Stimulated activated CD8-positive, alpha-beta memory T cell treated with anti-CD3 and anti-CD28 coated beads, Interleukin-7, amount 100 ng/mL, for 4 hours (primary cell): ENCODE data around the gene IQCK.
A peak's percentile ranks its signal among the peaks of the same experiment; 100 is the strongest.

Experiments
- DNase-seq, 2 donors: peaks; one replicate each; pipeline ENCODE4 v3.0.0-alpha.2; 2020; ENCODE audit warnings: low read depth in 2 of 2

IQCK gene

GRCh38 chr16:19804538-19805323 is 86.7 kb downstream of the IQCK start:
- DNase-seq: peak in 1 of 2 donors; percentile 0

- DNase-seq: no peak
These were observed 87.5 kb downstream of the IQCK start for GRCh38 chr16:19805459-19806162.

GRCh38 chr16:19808061-19808641 is 90.1 kb downstream of the IQCK start:
- DNase-seq: no peak

GRCh38 chr16:19809121-19809635 is 91.1 kb downstream of the IQCK start:
- DNase-seq: no peak

- no peak for DNase-seq
These were observed 91.6 kb downstream of the IQCK start for GRCh38 chr16:19809693-19810092.

GRCh38 chr16:19810817-19811731 is 93.0 kb downstream of the IQCK start:
- DNase-seq: no peak

- DNase-seq: no peak
These were observed 94.9 kb downstream of the IQCK start for GRCh38 chr16:19812986-19813385.

- no peak for DNase-seq
These were observed 97.3 kb downstream of the IQCK start for GRCh38 chr16:19815418-19815817.

GRCh38 chr16:19817122-19817521 is 99.1 kb downstream of the IQCK start:
- no peak for DNase-seq

GRCh38 chr16:19817875-19818274 is 99.8 kb downstream of the IQCK start:
- DNase-seq: no peak

- DNase-seq: no peak
These were observed 104.5 kb downstream of the IQCK start for GRCh38 chr16:19822533-19822932.

GRCh38 chr16:19823322-19823721 is 105.3 kb downstream of the IQCK start:
- DNase-seq: no peak

GRCh38 chr16:19824216-19824615 is 106.1 kb downstream of the IQCK start:
- DNase-seq: no peak

GRCh38 chr16:19829844-19830692 is 112.0 kb downstream of the IQCK start:
- no peak for DNase-seq

GRCh38 chr16:19830902-19831560 is 113.0 kb downstream of the IQCK start:
- DNase-seq: no peak

GRCh38 chr16:19831678-19832077 is 113.6 kb downstream of the IQCK start:
- no peak for DNase-seq

- no peak for DNase-seq
These were observed 115.1 kb downstream of the IQCK start for GRCh38 chr16:19833176-19833575.

GRCh38 chr16:19833581-19833980 is 115.5 kb downstream of the IQCK start:
- DNase-seq: no peak

GRCh38 chr16:19835196-19835595 is 117.1 kb downstream of the IQCK start:
- no peak for DNase-seq

GRCh38 chr16:19835968-19836421 is 117.9 kb downstream of the IQCK start:
- DNase-seq: no peak
